ENCODE results near the gene MAP1LC3A.

- TF ChIP-seq CTCF (conservative IDR thresholded peaks at IDR 0.05; ENCODE audit: low read depth, low read length): no peak
- TF ChIP-seq EZH2 (IDR thresholded peaks at IDR 0.05; ENCODE audit: borderline replicate concordance, low read depth, low read length, poor library complexity, severe bottlenecking): no peak
Measured at GRCh38 chr20:34566978-34567891, 8.7 kb downstream of the MAP1LC3A start.
